GM21786 (cell line): ENCODE data around the gene PARD3B.
A peak's percentile ranks its signal among the peaks of the same experiment; 100 is the strongest.

Source experiments
- ATAC-seq: cut with Tn5 transposase; IDR thresholded peaks from one replicate; pipeline ENCODE4 v1.9.1; 2021; ENCODE audit not compliant: unreplicated experiment

The PARD3B gene

GRCh38 chr2:204544961-204545860 lies at the start of gene PARD3B:
Gene PARD3B, plus strand, starts transcription at chr2:204545475. Its CDS starts 525 bp downstream, at chr2:204546000.
- peak; percentile 45 for ATAC-seq

GRCh38 chr2:204496779-204497178 lies 48.5 kb upstream of the PARD3B start:
- ATAC-seq: no peak

GRCh38 chr2:204497855-204498254 lies 47.4 kb upstream of the PARD3B start:
- ATAC-seq: no peak

- ATAC-seq: no peak
Observed at GRCh38 chr2:204498291-204498690, 47.0 kb upstream of the PARD3B start.

GRCh38 chr2:204503869-204504268 lies 41.4 kb upstream of the PARD3B start:
- no peak for ATAC-seq

GRCh38 chr2:204504594-204504993 lies 40.7 kb upstream of the PARD3B start:
- no peak for ATAC-seq

GRCh38 chr2:204505488-204505887 lies 39.8 kb upstream of the PARD3B start:
- ATAC-seq: no peak

- no peak for ATAC-seq
Observed at GRCh38 chr2:204505946-204506345, 39.3 kb upstream of the PARD3B start.

GRCh38 chr2:204507636-204508035 lies 37.6 kb upstream of the PARD3B start:
- no peak for ATAC-seq

GRCh38 chr2:204510709-204511420 lies 34.4 kb upstream of the PARD3B start:
- ATAC-seq: no peak

- ATAC-seq: no peak
Observed at GRCh38 chr2:204514439-204514838, 30.8 kb upstream of the PARD3B start.

- no peak for ATAC-seq
Observed at GRCh38 chr2:204515416-204515815, 29.9 kb upstream of the PARD3B start.

GRCh38 chr2:204517154-204517553 lies 28.1 kb upstream of the PARD3B start:
- ATAC-seq: no peak

- ATAC-seq: no peak
Observed at GRCh38 chr2:204529795-204530463, 15.3 kb upstream of the PARD3B start.

- no peak for ATAC-seq
Observed at GRCh38 chr2:204530464-204530805, 14.8 kb upstream of the PARD3B start.

GRCh38 chr2:204533629-204534370 lies 11.5 kb upstream of the PARD3B start:
- ATAC-seq: no peak

- ATAC-seq: no peak
Observed at GRCh38 chr2:204535356-204535755, 9.9 kb upstream of the PARD3B start.

- no peak for ATAC-seq
Observed at GRCh38 chr2:204535764-204536163, 9.5 kb upstream of the PARD3B start.

- no peak for ATAC-seq
Observed at GRCh38 chr2:204538182-204539018, 6.9 kb upstream of the PARD3B start.

GRCh38 chr2:204539019-204539385 lies 6.3 kb upstream of the PARD3B start:
- ATAC-seq: no peak
